NCI-H2227 treated with DMSO at 0.1 percent for 48 hours (cell line): ENCODE results near the gene EGFR.

Experiments used
- DNase-seq: peaks from one replicate; lab custom pipeline; 2025; lab: John Stamatoyannopoulos, UW

EGFR gene

DNA sequence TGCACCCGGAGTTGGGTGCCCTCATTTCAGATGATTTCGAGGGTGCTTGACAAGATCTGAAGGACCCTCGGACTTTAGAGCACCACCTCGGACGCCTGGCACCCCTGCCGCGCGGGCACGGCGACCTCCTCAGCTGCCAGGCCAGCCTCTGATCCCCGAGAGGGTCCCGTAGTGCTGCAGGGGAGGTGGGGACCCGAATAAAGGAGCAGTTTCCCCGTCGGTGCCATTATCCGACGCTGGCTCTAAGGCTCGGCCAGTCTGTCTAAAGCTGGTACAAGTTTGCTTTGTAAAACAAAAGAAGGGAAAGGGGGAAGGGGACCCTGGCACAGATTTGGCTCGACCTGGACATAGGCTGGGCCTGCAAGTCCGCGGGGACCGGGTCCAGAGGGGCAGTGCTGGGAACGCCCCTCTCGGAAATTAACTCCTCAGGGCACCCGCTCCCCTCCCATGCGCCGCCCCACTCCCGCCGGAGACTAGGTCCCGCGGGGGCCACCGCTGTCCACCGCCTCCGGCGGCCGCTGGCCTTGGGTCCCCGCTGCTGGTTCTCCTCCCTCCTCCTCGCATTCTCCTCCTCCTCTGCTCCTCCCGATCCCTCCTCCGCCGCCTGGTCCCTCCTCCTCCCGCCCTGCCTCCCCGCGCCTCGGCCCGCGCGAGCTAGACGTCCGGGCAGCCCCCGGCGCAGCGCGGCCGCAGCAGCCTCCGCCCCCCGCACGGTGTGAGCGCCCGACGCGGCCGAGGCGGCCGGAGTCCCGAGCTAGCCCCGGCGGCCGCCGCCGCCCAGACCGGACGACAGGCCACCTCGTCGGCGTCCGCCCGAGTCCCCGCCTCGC, at the start of gene EGFR:
TSS of gene EGFR (plus strand) at position 657 of the 830 bp plus-strand sequence. CDS start 261 bp downstream, outside the sequence.
- DNase-seq: no peak

DNA sequence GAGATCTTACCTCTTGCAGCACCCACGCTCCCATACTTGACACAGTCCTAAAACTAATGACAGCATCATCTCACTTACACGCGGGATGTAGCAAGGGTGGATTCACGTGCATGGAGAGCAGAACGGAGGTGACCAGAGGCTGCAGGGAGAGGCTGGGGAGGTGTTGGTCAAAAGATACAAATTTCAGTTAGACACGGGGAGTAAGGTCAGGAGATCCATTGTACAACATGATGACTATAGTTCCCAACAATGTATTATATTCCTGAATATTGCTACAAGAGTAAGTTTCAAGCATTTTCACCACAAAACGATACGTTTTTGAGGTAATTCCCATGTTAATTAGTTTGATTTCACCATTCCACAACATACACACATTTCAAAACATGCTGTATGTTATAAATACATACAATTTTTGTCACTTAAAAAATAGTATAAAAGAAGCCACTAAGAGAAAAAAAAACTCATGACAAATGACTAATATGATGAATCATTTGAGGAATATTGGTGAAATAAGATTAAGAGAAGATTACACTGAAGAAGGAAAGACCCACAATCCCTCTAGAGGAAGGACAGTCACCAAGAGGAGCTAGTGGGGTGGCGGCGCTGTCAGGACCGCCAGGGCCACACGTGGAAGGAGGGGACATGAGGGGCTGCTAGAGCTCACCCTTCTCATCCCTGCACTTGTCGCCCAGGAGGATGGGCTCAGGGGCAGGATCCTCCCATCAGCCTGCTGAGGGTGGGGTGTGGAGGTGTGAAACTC, 49.4 kb upstream of the EGFR start:
- no peak for DNase-seq

GRCh38 chr7:54972733-54973294, 46.0 kb upstream of the EGFR start:
- no peak for DNase-seq

GRCh38 chr7:54978364-54979116, 40.3 kb upstream of the EGFR start:
- no peak for DNase-seq

DNA sequence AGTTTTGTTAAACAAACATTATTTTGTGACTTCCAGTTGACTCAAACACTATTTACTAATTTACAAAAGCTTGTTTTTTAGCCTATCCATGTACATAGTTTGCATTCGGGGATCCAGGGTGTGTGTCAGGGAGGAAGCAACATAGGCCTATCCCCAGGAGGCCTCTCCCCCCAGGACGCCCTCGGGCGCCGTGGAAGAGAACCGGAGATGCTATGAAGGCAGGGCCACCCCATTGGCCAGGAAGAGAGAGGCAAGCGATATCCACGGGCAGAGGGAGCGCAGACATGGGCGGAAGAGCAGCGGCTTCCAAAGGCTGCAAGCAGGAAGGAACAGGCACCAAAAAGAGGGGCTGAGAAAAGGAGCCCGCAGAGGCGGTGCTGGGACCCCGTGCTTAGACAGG, 38.3 kb upstream of the EGFR start:
- DNase-seq: no peak

GRCh38 chr7:54981913-54982312, 36.9 kb upstream of the EGFR start:
- DNase-seq: no peak

DNA sequence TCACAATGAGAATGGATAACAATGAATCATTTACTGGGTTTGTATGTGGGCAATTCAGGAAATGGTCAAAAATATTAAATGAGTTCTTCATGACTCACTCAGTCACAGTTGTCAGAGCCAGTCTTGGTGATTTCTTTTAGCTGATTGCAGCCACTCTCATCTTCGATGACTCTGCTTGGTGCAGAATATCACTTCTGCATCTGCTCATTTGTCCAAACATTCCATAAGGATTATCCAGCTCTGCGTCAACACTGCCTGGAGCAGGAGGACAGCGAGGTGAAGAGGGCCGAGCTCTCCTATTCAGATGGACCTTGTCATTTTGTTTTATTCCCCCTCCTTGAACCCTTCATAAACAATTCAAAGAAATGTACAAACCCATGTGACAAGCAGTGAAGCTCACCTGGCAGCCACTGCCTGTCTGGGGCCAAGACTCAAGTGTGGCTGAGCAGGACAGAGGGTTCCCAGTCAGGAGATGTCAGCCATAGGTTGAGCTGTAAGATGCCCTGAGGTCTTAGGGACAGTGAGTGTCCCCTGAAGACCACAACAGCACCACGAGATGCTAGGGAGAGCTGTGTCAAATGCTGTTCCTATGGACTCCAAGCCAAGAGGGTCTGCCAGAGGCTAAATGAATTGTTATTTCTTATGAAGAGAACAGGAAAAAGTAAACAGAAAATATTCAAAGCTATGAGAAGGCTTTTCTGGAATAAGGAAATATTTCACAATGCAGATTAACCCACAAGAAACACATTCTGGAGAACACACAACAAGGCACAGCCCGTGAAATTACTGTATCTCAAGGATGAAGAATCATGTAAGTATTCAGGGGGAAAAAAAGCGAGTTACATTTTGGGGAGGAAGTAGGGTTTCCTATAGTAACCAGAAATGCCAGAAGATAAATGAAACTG, 33.1 kb upstream of the EGFR start:
- no peak for DNase-seq

DNA sequence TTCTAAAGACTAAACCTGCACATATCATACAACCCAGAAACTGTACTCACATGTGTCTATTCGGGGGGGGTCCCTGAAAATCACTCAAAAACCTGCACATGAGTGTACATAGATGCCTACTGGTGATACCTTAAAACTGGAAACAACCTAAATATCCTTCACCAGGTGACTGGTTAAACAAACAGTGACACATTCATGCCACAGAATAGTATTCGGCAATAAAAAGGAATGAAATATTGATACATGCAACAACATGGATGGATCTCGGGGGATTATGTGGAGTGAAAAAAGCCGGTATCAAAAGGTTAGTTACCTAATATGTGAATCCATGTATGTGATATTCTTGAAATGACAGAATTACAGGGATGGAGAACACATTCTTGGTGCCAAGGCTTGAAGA, 32.1 kb upstream of the EGFR start:
- no peak for DNase-seq

GRCh38 chr7:54987772-54988171, 31.0 kb upstream of the EGFR start:
- DNase-seq: no peak

- DNase-seq: no peak
Measured at GRCh38 chr7:54988516-54988915, 30.3 kb upstream of the EGFR start.

DNA sequence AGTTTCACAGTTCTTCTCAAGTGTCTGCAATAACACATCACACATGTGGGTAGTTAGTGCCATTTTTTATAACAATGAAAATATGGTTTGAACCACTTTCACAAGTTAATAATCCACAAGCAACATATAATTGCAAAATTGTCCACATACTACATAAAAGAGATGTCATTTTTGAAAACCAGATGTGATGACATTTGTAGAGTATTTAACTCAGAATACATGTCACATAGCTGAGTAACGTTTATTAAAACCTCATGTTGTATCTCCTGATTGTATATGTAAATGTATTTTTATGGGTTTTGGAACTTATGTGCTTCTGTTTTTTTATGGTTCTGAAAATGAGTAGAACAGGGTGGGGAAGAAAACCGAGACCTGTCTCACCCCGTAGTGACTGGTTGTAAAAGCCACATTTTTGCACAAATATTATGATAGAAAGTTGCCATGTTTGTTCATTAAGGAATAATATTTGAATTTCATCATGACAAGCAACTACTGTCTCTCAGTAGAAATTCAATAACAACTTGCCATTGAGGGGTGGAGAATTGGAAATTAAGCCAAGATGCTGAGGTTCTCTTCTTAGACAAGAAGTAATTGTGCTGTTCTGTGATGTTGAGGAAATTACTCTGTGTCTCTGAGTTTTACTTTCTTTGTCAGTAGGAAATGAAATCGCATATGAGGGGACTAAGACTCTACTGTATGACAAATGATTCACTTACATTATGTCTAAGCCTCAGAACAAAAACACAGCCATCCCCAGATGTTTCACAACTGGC, 29.2 kb upstream of the EGFR start:
- no peak for DNase-seq

DNA sequence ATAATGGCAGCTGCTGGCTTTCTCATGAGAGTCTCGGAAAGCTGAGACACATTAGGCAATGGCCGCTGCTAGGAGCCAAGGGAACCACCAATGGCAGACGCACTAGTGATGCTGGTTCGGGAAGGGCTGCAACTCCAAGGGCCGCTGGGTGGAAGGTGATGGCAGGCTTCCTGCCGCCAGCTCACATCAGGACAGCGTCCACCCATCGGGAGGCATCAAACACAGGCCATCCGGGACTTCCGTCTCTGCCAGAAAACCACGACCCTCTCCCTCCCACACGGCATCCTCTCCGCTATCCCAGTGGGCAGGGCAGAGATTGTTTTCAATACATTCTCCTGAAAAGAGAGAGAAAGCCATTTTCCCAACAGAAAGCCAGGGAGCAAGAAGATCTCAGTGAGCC, 27.5 kb upstream of the EGFR start:
- no peak for DNase-seq

- no peak for DNase-seq
Measured at GRCh38 chr7:54992871-54993475, 25.8 kb upstream of the EGFR start.

DNA sequence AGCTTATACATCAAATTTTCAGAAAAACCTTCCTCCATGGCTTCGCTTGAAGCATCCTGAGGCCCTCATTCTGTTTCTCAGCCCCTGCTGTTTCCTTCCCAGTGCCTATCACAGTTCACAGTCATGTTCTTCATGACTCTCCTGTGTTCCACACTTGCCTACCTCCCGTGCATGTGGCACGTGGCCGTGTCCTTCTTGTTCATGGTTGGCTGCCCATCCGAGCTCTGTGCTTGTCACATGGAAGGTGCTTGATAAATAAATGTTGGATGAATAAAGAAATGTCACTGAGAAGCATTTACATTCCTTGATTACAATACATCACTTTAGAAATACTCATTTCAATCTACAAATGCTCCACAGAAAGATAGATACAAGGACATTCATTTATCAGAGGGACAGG, 23.7 kb upstream of the EGFR start:
- no peak for DNase-seq

- no peak for DNase-seq
Measured at GRCh38 chr7:54995610-54996363, 23.0 kb upstream of the EGFR start.

GRCh38 chr7:54996391-54996790, 22.4 kb upstream of the EGFR start:
- no peak for DNase-seq

- no peak for DNase-seq
Measured at GRCh38 chr7:55004579-55004978, 14.2 kb upstream of the EGFR start.

- no peak for DNase-seq
Measured at GRCh38 chr7:55005241-55005851, 13.5 kb upstream of the EGFR start.

DNA sequence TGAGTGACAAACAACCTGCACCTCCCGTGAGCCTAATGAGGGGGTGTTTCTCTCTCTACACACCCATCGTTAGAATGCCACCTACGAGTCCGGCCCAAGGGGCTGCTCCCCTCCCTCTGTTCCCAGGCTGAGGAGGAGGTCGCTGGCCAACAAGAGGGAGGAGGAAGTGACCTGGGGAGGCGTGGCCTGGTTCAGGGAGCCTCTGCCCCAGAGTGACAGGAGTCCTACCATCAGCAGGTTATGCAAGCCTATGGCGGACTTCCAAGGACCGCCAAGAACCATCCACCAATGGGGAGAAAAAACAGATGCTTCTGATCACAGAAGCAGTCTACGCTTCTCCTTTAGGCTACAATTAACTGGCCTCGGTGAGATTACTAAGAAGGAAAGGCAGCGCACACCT, 12.3 kb upstream of the EGFR start:
- no peak for DNase-seq
